HG02610 (cell line): ENCODE data around the gene VHLL.
"Not testable (repeated sequence)": the region's sequence is repeated elsewhere in the genome, so short reads cannot be mapped to it uniquely, and the experiment has no call there.

Experiments
- ATAC-seq: cut with Tn5 transposase; IDR thresholded peaks from one replicate; pipeline ENCODE4 v1.9.1; 2021; ENCODE audit warnings: mild to moderate bottlenecking, moderate library complexity; ENCODE audit not compliant: unreplicated experiment

The VHLL gene

DNA sequence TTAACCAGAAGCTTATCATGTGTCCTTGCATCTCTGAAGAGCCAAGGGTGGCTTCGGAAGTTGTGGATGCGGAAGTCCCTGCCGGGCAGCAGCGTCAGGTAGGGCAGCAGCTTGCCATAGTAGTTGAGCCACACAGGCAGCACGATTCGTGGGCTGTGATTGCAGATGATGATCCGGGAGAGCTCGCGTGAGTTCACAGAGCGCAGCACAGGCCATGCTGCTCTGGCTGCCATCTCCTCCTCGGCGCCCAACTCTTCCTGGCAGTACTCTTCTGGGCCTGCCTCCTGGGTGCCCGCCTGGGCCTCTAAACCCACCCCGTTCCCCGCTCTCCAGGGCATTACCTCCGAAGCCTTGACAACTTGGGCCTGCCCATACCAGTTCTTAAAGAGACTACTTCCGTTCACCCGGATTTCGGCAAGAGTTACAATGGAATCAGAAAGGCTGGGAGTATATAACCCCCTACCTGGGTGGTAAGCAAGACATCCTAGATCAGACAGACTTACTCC lies at the start of gene VHLL:
VHLL (minus strand) TSS at position 456 of the 506 bp plus-strand sequence; CDS start at position 338, 118 bp downstream.
- no peak for ATAC-seq

DNA sequence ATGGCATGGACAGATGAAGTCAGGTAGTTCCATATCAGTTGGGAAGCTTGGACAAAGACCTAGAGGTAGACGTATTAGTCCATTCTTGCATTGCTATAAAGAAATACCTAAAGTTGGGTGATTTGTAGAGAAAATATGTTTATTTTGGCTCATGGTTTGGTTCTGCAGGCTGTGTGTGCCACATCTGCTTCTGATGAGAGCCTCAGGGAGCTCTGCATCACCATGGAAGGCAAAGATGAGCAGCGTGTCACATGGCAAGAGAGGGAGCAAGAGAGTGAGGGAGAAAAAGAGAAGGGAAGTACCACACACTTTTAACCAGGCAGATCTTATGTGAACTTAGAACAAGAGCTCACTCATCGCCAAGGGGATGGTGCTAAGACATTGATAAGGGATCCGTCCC lies 48.2 kb upstream of the VHLL start:
- no peak for ATAC-seq

DNA sequence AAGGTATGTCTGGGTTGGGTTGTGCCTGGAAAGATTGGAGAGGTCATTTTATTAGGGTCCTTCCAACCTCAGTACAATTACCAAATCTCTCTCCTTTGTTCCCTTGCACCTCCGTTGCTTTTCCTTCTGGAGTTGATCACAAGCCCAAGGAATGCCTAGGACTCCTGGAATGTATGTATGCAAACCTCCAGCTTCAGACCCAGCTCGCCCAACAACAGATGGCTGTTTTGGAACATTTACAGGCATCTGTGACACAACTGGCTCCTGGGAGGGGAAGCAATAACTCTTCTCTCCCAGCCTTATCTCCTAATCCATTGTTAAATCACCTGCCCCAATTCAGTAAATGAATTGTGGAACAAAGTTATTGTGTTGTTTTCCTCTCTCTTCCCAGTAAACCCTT lies 47.5 kb upstream of the VHLL start:
- no peak for ATAC-seq

DNA sequence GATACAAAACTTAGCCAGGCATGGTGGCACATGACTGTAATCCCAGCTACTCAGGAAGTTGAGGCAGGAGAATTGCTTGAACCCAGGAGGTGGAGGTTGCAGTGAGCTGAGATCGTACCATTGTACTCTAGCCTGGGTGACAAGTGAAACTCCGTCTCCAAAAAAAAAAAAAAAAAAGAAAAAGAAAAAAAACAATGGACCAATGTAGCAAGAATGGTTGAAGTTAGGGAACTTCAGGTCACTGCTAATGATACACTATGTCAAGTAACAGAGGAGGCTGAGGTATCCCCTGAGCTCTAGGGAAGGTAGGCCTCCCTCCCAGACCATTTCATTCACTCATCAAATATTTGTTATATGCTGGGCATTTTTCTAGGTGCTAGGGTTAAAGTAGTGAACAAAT lies 46.9 kb upstream of the VHLL start:
- not testable (repeated sequence) for ATAC-seq

DNA sequence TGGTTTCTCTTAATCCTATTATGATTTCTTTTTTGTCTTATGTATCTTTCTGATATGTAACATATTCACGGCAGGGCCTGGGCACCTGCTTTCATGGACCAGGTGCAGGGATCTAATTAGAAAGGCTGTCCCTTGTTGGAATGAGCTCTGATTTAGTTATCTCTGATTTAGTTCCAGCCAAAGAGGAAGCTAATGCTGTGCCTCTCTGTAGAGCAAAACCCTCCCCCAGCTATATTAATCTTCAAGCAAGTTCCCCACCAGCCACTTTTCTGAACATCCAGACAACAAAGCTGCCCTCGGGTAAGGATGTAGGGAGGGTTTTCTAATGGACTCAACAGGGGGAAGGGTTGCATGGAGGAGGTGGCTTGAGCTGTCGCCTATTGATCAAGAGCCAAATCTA lies 45.3 kb upstream of the VHLL start:
- no peak for ATAC-seq

DNA sequence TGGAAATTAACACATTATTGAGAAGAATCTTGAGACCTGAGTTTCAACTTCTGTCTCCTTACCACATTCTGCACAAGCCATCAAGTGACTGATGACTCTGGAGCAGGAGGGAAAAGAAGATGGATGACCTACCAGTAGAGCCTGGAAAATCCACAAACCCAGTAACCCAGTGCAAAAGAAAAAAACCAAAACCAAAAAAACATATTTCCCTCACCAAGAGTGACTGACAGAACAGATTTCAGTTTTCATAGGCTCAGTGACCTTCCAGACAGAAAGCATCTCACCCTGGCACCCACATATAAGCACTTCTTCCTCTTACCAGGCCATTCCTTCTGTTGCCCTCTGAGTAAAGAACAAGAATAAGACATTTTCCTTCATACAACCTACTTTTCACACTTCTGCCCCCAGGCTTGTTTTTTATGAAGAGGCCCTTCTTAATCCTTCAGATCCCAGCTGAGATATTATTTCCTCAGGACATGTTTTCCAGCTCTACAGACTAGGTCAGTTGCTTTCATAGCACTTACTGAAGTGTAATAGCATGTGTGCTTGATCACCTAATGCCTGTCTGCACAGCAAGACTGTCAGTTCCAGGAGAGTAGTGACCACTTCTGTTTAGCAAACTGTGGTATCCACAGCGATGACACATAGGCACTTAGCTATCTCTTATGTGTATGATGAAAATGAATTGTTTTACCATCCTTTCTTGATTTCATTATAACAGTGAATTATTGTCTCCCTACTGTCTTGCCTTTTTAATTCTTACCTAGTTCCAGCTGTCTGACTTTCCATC lies 43.3 kb upstream of the VHLL start:
- ATAC-seq: no peak

DNA sequence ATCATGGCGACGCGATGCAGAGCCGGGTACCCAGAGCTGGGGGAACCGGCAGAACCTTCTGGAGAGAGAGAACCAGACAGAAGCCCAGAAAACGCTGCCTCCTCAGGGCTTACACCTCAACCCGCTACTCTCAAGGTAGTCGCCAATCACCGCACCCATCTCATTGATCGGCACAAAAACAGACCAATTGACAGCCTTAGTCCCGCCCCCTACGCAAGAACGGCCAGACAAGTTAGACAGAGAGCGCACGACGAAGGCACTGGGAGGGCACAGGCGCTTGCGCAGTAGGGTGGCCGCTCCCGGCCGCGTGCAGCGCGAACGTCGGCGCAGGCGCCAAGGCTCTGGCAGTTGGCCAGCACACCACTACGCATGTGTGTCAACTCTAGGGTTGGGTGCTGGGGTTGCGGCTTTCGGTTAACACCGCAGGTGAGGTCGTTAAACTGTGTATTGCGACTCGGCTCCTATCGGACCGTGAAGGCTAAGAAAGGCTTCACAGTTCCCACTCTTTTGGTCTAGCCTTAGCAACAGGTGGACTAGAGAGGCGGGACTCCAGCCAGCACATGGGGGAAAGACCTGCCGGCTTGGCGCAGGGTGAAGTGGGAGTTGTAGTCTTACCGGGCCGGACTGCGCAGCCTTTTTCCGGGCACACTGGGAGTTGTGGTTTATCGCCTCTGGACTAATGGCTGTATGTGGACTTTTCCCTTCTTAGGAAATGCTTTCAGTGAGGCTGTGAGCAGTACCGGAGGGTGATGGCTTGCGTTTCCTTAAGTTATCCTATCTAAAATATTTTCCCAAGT lies 39.3 kb upstream of the VHLL start, which contains the start of the genes CCT3 and TSACC:
CCT3 (minus strand) TSS at position 113 of the 797 bp plus-strand sequence; CDS start at position 5, 108 bp downstream.
TSACC (plus strand) TSS at position 347 of the 797 bp plus-strand sequence. CDS start 1,232 bp downstream, outside the sequence.
- peak; percentile 92 for ATAC-seq

DNA sequence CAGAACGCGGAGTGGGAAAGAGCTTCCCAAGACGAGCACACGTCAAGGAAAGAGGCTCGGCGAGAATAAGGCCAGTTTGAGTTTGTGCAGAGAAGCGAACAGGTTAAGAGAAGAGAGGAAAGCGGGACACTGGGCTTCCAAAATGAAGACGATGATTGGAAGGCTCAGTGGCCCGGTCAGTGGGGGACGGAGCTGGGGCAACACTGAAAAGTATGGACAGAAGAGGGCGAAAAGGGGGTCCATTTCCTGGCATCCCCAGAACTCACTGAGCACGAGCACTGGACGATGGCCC lies 38.7 kb upstream of the VHLL start:
- ATAC-seq: peak; percentile 18

DNA sequence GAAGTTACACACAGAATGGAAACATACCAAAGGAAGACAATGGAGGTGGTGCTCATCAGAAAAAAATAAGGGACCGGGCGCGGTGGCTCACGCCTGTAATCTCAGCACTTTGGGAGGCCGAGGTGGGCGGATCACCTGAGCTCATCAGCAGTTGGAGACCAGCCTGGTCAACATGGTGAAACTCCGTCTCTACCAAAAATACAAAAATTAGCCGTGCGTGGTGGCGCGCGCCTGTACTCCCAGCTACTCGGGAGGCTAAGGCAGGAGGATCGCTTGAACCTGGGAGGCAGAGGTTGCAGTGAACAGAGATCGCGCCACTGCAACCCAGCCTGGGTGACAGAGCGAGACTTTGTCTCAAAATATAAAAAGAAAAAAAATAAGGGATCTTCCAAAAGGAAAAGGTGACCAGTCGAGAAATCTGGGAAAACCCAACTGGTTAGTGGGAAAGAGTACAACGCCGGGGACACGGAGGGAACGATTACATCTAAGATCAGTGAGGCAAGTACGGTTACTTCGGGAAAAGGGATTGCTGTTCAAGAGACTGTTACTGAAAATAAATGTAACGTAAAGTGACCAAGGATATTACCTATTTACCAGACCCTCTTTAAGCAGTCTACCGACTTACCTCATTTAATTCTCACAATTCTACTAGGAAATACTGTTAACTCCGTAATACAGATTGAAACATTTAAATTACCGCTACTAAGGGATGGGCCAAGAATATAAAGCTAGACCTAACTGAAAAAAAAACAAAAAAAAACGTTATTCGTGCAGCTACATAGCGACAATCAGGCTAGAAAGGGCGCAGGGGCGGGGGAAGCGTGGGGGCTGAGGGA lies 38.2 kb upstream of the VHLL start:
- ATAC-seq: no peak

DNA sequence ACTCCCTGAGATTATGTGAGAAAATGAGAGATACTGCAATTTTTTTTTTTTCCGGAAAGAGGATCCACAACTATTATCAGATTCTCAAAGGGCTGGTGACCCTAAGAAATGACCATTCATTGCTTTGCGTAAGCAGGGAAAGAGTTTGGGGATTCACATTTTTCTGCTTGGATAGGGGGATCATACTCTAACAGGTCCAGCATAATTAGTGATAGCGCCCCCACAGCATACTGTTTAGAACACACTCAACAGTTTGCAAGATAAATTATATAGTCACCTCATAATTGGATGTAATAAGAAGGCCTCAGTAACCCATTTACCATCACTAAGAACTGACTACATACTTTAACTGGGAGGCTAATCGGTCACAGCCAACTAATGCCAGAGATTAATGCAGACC lies 37.1 kb upstream of the VHLL start:
- no peak for ATAC-seq

DNA sequence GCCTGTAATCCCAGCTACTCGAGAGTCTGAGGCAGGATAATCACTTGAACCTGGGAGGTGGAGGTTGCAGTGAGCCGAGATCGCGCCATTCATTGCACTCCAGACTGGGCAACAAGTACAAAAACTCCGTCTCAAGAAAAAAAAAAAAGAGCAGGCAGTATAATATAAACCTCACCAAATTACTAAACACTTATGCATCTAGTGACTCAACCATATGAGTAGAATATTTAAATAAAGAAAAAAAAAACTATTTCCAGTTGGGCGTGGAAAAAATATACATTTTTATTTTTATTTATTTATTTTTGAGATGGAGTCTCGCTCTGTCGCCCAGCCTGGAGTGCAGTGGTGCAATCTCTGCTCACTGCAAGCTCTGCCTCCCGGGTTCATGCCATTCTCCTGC lies 24.1 kb upstream of the VHLL start:
- not testable (repeated sequence) for ATAC-seq

DNA sequence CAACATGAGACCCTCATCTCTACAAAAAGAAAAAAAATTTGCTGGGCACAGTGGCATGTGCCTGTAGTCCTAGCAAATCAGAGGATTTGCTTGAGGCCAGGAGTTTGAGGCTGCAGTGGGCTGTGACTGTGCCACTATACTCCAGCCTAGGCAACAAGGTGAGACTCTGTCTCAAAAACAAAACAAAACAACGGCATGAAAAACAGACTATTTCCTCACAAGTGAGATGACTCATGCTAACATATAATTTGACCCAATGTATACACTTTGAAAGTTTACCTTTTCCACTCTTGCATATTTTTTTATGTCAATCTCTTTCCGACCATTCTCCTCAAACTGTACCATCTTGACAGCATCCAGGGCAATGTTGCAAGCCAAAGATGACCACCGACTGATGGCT lies 21.5 kb upstream of the VHLL start:
- ATAC-seq: no peak

DNA sequence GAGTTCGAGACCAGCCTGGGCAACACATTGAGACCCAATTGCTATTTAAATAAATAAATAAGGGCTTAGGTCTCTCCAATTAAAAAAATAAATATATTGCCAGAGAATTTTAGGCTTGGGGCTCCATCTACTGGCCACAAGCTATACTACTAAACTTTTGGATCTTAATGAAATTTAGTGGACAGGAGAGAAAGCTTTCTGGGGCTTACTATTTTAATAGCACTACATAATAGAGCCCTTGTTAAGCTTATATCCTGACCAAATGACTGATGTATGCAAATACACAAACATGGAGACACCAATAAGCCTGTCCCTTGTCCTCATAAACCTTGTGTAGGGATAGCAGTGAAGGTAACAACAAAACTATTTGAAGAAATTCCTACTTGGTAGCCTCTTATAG lies 20.6 kb upstream of the VHLL start:
- no peak for ATAC-seq

DNA sequence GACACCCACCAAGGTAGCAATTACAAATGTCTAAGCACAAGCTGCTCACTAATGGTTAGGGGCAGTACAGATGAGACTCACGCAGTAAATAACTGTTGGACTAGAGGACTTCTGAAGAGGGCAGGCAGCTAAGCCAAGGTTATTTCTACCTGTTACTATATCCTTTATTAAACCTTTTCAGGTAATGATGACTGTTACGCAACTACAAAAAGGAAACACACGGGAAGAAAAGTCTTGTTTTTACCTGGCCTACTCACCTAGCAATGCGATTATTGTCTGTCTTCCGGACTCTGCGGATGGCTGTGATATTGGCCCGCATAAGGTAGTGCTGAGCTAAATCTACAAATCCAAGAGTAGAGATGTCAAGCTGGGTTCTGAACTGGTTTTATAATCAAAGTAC lies 17.8 kb upstream of the VHLL start:
- ATAC-seq: no peak

DNA sequence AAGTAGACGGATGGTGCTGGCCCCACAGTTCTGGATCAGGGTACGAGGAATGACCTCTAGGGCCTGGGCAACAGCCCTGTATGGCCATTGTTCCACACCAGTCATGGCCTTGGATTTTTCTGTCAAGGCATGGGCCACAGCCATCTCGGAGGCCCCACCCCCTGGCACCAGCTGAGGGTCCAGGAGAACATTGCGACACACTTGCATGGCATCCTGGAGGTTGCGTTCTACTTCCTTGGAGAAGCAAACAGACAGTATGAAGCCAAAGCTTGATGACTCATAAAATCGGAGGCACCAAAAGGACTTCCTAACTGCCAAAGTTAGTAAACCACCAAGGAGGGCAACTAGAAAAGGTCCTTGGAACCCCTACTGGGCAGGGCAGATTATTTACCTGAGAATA lies 11.9 kb upstream of the VHLL start:
- ATAC-seq: no peak

DNA sequence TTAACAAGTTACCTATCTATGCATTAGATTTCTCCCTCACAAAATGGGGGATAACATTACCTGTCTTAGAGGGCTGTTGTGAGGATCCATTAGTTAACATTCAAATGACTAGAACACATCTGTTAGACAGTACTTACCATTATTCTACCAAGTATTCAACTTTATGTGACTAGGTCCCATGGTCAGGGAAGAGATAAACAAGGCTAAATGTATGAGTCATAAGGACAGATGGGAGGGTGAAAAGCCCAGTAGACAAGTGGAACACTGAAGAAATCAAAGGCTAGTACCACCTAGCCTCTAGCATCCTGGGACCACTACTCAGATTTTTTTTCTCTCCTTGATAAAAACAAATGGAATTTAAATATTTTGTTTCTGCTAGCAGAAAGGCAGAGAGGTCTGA lies 9.0 kb upstream of the VHLL start:
- ATAC-seq: no peak

DNA sequence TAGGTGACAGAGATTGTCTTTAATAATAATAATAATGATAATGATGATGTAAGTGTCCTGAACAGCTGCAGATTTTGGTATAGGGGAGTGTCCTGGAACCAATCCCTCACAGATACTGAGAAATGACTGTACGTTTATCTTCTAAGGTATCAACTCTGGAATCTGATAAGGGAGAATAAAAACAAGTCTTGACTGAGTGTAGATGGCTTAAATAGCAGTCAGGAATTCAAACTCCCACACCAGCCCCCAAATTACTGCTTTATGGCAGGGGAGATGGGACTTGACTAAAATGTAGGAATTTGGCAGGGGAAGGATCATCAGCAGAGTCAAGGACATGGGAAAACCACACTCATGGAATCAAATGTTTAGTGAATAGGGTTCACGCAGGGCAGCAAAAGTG lies 6.1 kb upstream of the VHLL start:
- ATAC-seq: no peak

DNA sequence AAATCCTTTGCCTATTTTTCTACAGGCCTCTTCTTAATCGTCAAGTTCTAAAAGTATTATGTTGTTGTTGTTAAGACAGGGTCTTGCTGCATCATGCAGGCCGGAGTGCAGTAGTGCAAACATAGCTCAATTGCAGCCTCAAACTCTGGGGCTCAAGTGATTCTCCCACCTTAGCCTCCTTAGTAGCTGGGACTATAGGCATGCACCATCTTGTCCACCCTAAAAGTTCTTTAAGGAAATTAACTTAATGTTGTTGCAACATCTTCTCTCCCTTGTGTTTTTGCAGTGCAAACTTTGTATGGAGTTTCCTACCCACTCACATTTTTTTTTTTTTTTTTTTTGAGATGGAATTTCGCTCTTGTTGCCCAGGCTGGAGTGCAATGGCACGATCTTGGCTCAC lies 4.1 kb upstream of the VHLL start:
- no peak for ATAC-seq

DNA sequence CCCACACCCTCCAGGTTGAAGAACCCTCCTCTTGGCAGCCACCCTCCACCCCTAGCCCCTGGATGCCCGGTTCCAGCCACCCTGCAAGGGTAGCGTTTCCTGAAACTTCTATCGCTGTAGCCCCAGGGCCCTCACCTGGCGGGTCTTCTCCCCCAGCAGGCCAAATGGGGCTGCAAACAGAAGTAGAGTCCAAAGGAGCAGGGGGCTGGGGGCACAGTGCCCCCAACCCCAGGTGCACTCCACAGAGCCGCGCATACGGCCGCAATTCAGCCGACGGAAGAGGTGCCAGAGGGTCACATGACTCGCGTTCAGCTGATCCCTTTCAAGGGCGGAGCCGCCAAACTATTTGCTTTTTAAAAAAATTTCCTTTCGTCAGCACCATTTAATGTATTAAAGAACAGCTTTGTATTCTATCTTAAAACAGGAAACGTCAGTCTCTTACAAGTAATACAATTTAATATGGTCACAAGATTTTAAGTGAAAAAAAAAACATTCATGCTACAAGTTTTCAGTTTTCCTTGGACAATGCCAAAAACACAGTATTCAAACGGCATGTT lies 3.6 kb downstream of the VHLL start, which contains the start of gene GLMP:
GLMP (minus strand) TSS at position 289 of the 557 bp plus-strand sequence; CDS start at position 255, 34 bp downstream.
- ATAC-seq: no peak

DNA sequence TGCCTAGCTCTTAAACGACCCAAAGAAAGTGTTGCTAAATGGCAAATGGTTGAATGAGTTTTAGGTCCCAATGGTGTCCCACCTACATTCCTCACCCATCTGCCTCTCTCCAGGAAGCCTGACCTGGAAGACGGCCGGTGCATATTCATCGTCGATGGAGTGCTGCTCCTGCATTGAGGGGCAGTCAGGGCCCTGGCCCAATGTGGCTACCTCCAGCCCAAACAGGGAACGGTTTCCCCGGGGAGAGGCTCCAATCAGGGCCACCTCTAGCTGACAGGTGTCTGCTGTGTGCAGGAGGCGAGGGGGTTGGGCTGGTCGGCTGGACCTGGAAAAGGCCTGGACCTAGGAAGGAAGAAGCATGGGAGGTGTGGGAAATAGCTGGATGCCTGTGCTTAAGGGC lies 5.2 kb downstream of the VHLL start:
- ATAC-seq: no peak

DNA sequence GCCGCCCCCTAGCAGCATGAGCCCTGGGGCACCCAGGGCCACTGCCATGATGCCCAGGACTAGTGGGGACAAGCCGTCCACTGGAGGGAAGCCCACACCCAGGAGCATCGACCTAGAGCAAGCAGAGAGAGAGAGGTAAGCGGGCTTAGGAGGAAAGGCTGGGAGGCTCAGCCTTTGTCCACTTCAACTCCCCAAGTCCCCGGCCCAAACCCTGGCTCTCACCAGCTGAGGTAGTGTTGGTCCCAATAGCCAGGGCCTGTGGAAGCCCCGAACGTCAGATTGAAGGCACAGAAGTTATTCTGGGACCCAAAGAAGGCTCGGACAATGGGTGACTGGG lies 6.0 kb downstream of the VHLL start:
- ATAC-seq: no peak
